ENCODE data around the gene C1orf141.

Gene C1orf141

DNA sequence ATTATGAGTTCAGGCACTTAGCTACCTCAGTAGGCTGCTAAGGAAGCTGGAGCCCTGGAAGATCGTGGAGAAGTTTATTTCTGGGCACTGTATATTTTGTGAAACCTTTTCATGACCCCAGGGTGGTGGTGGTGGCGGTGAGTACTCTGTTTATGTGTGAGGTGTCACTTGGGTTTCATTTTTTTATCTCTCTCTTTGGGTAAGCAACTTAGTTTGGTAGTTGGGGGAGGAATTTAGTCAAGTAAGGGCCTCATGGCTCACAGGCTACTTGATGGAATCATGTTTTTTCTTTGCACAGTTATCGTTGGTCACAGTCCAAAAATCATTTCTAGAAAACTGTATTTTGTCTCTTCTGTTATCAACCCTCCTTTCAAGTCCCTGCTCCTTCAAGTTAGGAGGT, 33.9 kb downstream of the C1orf141 start:
- TF ChIP-seq, protein P1, sequence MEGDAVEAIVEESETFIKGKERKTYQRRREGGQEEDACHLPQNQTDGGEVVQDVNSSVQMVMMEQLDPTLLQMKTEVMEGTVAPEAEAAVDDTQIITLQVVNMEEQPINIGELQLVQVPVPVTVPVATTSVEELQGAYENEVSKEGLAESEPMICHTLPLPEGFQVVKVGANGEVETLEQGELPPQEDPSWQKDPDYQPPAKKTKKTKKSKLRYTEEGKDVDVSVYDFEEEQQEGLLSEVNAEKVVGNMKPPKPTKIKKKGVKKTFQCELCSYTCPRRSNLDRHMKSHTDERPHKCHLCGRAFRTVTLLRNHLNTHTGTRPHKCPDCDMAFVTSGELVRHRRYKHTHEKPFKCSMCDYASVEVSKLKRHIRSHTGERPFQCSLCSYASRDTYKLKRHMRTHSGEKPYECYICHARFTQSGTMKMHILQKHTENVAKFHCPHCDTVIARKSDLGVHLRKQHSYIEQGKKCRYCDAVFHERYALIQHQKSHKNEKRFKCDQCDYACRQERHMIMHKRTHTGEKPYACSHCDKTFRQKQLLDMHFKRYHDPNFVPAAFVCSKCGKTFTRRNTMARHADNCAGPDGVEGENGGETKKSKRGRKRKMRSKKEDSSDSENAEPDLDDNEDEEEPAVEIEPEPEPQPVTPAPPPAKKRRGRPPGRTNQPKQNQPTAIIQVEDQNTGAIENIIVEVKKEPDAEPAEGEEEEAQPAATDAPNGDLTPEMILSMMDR (IDR thresholded peaks at IDR 0.05; ENCODE audit: low read depth, low read length, missing control alignments) = no peak
- H3K4me3 ChIP-seq (replicated peaks; ENCODE audit: low read depth, low read length) = no peak overlapping the region
- no peak for DNase-seq (ENCODE audit: extremely low read depth, low read depth)

DNA sequence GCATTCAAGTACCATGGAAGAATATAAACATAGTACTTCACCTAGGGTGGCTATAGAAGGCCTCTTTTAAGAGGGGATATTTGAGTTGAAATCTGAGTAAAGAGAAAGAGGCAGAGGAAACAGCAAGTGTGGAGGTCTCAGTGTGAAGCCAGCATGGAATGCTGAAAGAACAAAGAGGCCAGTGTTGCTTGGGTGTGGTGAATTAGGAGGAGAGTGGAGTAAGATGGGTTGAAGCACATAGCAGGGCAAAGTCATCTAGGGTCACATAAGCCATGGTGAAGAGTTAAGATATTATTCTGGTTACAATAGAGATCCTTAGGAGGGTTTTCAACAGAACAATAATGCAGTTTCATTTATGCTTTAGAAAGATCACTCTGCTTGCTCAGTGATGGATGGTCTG, 37.5 kb downstream of the C1orf141 start:
- DNase-seq (ENCODE audit: extremely low read depth, low read depth) = no peak
- H3K4me3 ChIP-seq (replicated peaks; ENCODE audit: low read depth, low read length) = no peak overlapping the region
- TF ChIP-seq, protein P1 (IDR thresholded peaks at IDR 0.05; ENCODE audit: low read depth, low read length, missing control alignments) = no peak

DNA sequence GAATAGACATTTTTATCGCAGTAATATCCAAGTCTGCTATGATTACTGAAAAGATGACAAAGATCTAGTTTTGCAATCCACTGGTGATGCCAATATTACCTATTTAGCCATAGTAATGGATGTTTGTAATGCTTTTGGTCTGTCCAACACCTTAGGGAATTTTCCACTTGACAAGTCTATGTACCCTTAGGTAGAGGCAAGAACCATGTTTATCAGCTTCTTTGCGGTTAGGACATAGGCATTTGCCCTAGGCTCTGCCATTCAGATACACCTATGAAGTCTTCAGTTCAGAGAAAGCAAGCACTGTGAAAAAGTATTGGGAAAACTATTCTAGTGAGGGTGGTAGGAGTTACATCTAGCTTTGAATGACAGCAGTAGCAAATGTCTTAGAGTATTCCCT, 40.6 kb downstream of the C1orf141 start:
- TF ChIP-seq, protein P1 (IDR thresholded peaks at IDR 0.05; ENCODE audit: low read depth, low read length, missing control alignments) = no peak
- DNase-seq (ENCODE audit: extremely low read depth, low read depth) = no peak
- no peak overlapping the region for H3K4me3 ChIP-seq (replicated peaks; ENCODE audit: low read depth, low read length)

DNA sequence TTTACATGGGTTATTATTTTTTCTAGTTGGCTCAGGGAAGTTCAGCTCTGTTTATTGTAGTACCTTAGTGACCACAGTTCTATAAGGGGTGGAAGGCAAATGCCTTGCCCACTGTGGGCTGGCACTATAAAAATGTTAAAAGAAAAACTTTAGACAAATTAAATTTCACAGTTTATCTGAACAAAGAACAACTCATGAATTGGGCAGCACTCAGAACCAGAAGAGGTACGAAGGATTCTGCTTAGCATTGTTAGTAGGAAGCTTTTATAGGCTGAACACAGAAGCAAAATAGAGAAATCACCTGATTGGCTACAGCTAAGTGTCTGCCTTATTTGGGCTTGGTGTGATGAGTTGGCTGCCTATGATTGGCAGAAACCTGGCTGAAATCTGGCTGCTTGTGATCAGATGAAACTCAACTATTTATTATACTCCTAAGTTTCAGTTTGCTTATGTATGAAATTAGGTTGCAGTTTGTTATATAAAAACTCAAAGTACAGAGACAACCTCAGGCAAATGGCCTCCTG, 45.0 kb downstream of the C1orf141 start:
- no peak for DNase-seq (ENCODE audit: extremely low read depth, low read depth)
- TF ChIP-seq, protein P1 (IDR thresholded peaks at IDR 0.05; ENCODE audit: low read depth, low read length, missing control alignments) = no peak
- H3K4me3 ChIP-seq (replicated peaks; ENCODE audit: low read depth, low read length) = no peak overlapping the region

DNA sequence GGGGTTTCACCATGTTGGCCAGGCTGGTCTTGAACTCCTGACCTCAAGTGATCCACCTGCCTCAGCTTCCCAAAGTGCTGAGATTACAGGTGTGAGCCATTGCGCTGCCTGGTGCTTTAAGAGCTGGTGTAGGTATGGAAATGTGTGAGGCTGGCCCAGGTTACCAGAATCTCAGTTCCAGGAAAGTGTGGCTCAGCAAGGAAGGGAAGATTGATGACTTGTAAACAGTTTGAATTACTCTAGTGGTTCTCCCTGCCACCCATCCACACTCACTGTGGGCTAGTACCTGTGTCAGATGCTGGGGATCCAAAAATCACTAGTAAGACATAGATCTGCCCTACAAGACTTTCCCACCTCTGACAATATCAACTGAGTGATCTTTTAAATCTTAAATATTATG, 46.3 kb downstream of the C1orf141 start:
- TF ChIP-seq, protein P1 (IDR thresholded peaks at IDR 0.05; ENCODE audit: low read depth, low read length, missing control alignments) = no peak
- DNase-seq (ENCODE audit: extremely low read depth, low read depth) = no peak
- H3K4me3 ChIP-seq (replicated peaks; ENCODE audit: low read depth, low read length) = no peak overlapping the region

DNA sequence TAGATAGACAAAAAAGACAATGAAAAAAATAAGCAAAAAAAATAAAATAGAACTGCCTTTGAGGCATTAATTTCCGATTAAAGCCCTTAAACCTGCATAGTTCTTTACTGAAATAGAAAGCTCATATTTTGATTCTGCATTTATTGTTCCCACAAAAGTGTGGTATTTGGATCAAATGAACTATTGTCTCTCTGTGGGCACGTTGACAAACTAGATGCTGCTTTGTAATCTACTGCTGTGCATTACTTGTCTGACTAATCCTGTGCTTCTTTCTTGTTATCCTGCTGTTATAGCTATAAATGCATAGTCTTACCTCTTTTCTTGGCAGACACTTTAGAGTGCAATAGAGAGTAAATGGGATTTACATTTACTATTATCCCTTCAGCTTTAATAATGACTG, 49.4 kb downstream of the C1orf141 start:
- TF ChIP-seq, protein P1 (IDR thresholded peaks at IDR 0.05; ENCODE audit: low read depth, low read length, missing control alignments) = no peak
- DNase-seq (ENCODE audit: extremely low read depth, low read depth) = no peak
- no peak overlapping the region for H3K4me3 ChIP-seq (replicated peaks; ENCODE audit: low read depth, low read length)

DNA sequence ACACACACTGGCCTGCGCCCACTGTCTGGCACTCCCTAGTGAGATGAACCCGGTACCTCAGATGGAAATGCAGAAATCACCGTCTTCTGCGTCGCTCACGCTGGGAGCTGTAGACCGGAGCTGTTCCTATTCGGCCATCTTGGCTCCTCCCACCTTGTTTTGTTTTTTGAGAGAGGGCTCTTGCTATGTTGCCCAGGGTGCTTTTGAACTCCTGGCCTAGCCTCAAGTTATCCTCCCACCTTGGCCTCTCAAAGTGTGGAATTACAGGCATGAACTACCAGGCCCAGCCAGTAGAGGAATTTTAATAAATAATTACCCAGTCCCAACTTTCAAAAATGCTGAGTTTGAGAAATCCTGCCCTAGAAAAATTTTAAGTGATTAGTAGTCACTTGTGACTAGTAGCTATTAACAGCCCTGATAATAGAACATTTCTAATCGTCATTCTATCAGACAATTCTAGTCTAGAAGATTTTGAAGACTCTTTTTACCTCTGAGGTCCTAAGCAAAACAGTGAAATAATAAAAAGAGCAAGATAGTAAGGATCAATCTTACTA, 49.9 kb downstream of the C1orf141 start:
- no peak for DNase-seq (ENCODE audit: extremely low read depth, low read depth)
- H3K4me3 ChIP-seq (replicated peaks; ENCODE audit: low read depth, low read length) = no peak overlapping the region
- TF ChIP-seq, protein P1 (IDR thresholded peaks at IDR 0.05; ENCODE audit: low read depth, low read length, missing control alignments) = no peak

All from HFF-Myc (cell line).